ENCODE data around the gene ATP13A2. TPM values are rescaled to one million over a fixed set of nuclear protein-coding genes. Genes with fewer than 3 reads are reported as not detected.
A peak's percentile ranks its signal among the peaks of the same experiment; 100 is the strongest.

ATP13A2 gene
- total RNA-seq, 4 donors from 2014 or later, result 17.9 to 37.0 (median 26.8) TPM

DNA sequence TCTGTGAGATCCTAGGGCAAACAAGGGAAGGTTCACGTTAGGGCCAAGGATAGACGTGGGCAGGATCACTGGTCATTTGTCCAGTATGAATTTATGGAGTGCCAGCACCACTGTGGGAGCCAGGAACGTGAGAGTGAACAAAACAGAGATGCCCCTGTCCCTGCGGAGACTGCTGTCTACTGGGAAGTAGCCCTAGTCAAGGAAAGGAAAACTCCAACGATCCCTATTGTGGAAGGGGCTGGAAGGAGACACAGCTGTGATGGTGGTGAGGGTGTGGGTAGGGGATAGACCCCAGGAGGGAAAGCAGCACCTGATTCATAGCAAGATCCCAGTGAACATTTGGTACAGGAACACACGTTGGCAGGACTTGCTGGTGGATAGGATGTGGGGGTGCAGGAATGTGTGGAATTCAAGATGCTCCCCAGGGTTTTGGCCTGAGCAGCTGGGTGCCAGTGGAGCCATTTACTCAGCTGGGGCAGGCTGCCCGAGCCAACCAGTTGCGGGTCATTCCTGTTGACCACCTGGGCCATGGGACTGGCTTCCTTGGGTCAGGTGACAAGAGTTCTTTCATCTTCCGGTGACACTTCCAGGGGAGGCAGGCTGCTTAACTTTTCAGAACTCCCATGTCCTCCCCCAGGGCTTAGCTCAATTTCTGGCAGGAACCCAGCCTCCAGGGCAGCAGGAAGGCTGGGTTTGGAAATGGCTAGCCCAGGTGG lies 1.2 kb upstream of the ATP13A2 start:
- Histone ChIP-seq H3K27ac (no peak overlapping the region), H3K27me3 (no peaks in the 10 kb centered on the region), H3K36me3 (peaks cover 0 to 5% of the 10 kb centered on the region in 2 donors), H3K4me3 (no peak overlapping the region), H3K4me1 (peaks cover 11 to 25% of the 10 kb centered on the region in 2 donors), H3K9me3 (no peaks in the 10 kb centered on the region)
- ATAC-seq, result no peak
- DNase-seq, result no peak
- in situ Hi-C loops (cut with MboI; ENCODE audit: low sequenced_read_pairs in 4 of 4), result no loop called here
- intact Hi-C loops (cut with DNase I; ENCODE audit: low total_unique reads), result loop anchor here (5.0 kb wide), 1 partner anchor 39 kb away; the partner anchor contains the start of gene SDHB
- TF ChIP-seq, protein P1, sequence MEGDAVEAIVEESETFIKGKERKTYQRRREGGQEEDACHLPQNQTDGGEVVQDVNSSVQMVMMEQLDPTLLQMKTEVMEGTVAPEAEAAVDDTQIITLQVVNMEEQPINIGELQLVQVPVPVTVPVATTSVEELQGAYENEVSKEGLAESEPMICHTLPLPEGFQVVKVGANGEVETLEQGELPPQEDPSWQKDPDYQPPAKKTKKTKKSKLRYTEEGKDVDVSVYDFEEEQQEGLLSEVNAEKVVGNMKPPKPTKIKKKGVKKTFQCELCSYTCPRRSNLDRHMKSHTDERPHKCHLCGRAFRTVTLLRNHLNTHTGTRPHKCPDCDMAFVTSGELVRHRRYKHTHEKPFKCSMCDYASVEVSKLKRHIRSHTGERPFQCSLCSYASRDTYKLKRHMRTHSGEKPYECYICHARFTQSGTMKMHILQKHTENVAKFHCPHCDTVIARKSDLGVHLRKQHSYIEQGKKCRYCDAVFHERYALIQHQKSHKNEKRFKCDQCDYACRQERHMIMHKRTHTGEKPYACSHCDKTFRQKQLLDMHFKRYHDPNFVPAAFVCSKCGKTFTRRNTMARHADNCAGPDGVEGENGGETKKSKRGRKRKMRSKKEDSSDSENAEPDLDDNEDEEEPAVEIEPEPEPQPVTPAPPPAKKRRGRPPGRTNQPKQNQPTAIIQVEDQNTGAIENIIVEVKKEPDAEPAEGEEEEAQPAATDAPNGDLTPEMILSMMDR (IDR thresholded peaks at IDR 0.05 in 4 of 5, conservative IDR thresholded peaks at IDR 0.05 in 1 of 5), result no peak
- TF ChIP-seq POLR2A (IDR thresholded peaks at IDR 0.05), result no peak

DNA sequence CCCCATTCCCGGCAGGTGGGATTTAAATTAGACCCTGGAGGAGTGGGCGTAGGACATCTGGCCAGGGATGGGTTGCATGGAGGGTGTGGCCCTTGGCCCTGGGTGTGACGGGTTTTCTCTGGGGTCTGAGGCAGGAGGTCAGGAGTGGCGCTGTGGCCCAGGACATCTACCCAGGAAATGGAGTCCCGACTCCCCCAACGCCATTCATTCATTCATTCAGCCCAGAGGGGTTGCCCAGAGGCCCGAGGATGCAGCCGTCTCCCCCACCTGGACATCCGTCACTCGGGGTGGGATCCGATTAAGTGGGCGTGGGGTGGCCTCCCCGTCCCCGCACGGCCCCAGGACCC lies 663 bp downstream of the ATP13A2 start:
- H3K4me1 ChIP-seq, result peaks cover 11 to 25% of the 10 kb centered on the region in 2 donors
- no peak for DNase-seq
- in situ Hi-C loops (cut with MboI; ENCODE audit: low sequenced_read_pairs in 4 of 4), result no loop called here
- peak overlapping the region; percentile 21 to 70 (median 56) for H3K27ac ChIP-seq
- intact Hi-C loops (cut with DNase I; ENCODE audit: low total_unique reads), result loop anchor here (5.0 kb wide), 1 partner anchor 41 kb away; the partner anchor contains the start of gene SDHB
- no peaks in the 10 kb centered on the region for H3K9me3 ChIP-seq
- no peaks in the 10 kb centered on the region for H3K27me3 ChIP-seq
- no peaks in the 10 kb centered on the region for H3K36me3 ChIP-seq
- TF ChIP-seq, protein P1 (IDR thresholded peaks at IDR 0.05 in 4 of 5, conservative IDR thresholded peaks at IDR 0.05 in 1 of 5), result no peak
- TF ChIP-seq POLR2A (IDR thresholded peaks at IDR 0.05), result no peak
- peak overlapping the region; percentile 66 to 87 (median 76) for H3K4me3 ChIP-seq
- ATAC-seq, result no peak

DNA sequence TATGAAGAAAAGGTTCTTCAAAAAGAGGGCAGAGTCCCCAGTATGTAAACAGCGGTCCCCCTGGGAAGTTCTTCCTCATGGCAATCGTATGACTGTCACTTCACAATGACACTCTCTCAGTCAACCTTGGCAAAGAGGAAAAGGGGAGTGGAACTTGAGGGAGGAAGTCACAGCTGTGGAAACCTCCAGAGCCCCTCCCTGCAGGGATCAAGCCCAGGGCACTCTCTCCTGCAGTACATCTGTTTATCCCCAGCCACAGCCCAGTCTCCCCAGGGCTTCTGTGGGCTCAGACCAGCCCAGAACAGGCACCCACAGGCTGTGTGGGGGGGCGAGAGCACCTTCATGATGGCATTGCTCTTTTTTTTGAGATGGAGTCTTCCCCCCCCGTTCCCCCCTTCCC lies 2.0 kb downstream of the ATP13A2 start:
- in situ Hi-C loops (cut with MboI; ENCODE audit: low sequenced_read_pairs in 4 of 4), result no loop called here
- H3K27me3 ChIP-seq, result no peaks in the 10 kb centered on the region
- peaks cover 11 to 25% of the 10 kb centered on the region in 2 donors for H3K4me1 ChIP-seq
- no peaks in the 10 kb centered on the region for H3K9me3 ChIP-seq
- ATAC-seq, result no peak
- intact Hi-C loops (cut with DNase I; ENCODE audit: low total_unique reads), result loop anchor here (5.0 kb wide), 1 partner anchor 43 kb away; the partner anchor contains the start of gene SDHB
- H3K36me3 ChIP-seq, result peaks cover 0 to 10% of the 10 kb centered on the region in 2 donors
- no peak overlapping the region for H3K27ac ChIP-seq
- no peak for DNase-seq
- no peak overlapping the region for H3K4me3 ChIP-seq
- no peak for TF ChIP-seq POLR2A (IDR thresholded peaks at IDR 0.05)
- TF ChIP-seq, protein P1 (IDR thresholded peaks at IDR 0.05 in 4 of 5, conservative IDR thresholded peaks at IDR 0.05 in 1 of 5), result no peak

DNA sequence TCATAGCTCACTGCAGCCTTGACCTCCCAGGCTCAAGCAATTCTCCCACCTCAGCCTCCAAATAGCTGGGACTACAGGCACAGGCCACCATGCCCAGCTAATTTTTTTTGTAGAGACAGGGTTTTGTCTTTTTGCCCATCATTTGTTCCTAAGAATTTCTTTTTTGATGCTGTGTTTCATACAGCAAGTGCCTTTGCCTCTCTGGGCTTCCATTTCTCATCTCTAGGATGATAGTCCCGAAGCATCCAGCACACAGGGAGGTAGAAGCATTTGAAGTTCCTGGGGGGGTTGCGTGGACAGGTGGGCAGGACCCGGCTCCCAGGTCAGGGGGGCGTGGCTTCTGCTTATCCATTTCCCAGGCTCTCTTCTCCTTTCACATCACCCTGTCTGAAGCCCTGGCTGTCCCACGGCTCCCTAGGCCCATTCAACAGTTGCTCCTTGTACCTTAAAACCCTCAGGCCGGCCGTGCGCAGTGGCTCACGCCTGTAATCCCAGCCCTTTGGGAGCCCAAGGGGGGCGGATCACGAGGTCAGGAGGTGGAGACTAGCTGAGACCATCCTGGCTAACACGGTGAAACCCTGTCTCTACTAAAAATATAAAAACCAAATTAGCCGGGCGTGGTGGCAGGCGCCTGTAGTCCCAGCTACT lies 3.4 kb downstream of the ATP13A2 start:
- in situ Hi-C loops (cut with MboI; ENCODE audit: low sequenced_read_pairs in 4 of 4), result no loop called here
- DNase-seq (no peak), ATAC-seq (no peak)
- intact Hi-C loops (cut with DNase I; ENCODE audit: low total_unique reads), result no loop called here
- Histone ChIP-seq H3K4me3 (no peak overlapping the region), H3K27me3 (no peaks in the 10 kb centered on the region), H3K27ac (no peak overlapping the region), H3K4me1 (peaks cover 11 to 25% of the 10 kb centered on the region in 2 donors), H3K36me3 (peaks cover 0 to 18% of the 10 kb centered on the region in 2 donors), H3K9me3 (no peaks in the 10 kb centered on the region)
- TF ChIP-seq, protein P1 (IDR thresholded peaks at IDR 0.05 in 4 of 5, conservative IDR thresholded peaks at IDR 0.05 in 1 of 5), result no peak
- no peak for TF ChIP-seq POLR2A (IDR thresholded peaks at IDR 0.05)
